Left lung (tissue), 10 donors: ENCODE results near the gene CCDC33. TPM values are rescaled to one million over a fixed set of nuclear protein-coding genes. Genes with fewer than 3 reads are reported as not detected.
"Not testable (repeated sequence)": the region's sequence is repeated elsewhere in the genome, so short reads cannot be mapped to it uniquely, and the experiment has no call there.

Experiments
- ATAC-seq: fragments of 200-7000 bp; cut with Tn5 transposase; one replicate; pipeline ENCODE4 v1.9.1; 2020; ENCODE audit warnings: moderate library complexity
- DNase-seq, 4 donors: peaks; one replicate each; pipeline ENCODE4 v3.0.0-alpha.2; 2013 to 2020
- H3K27ac ChIP-seq, 2 donors: fragments of 200-600 bp; sonication (generic) in 1 of 2; one replicate each; pipeline versions ENCODE4 v1.5.0 to v1.8.0; 2020 to 2021
- H3K27me3 ChIP-seq, 2 donors: fragments of 200-600 bp; sonication (generic) in 1 of 2; one replicate each; pipeline versions ENCODE4 v1.5.0 to v1.8.0; 2020 to 2021
- H3K36me3 ChIP-seq, 2 donors: fragments of 200-600 bp; sonication (generic) in 1 of 2; one replicate each; pipeline versions ENCODE4 v1.5.0 to v1.8.0; 2020 to 2021
- H3K4me1 ChIP-seq, 2 donors: fragments of 200-600 bp; one replicate each; pipeline ENCODE4 v1.8.0; 2021
- H3K4me3 ChIP-seq, 2 donors: fragments of 200-600 bp; sonication (generic) in 1 of 2; one replicate each; pipeline versions ENCODE4 v1.5.0 to v1.8.0; 2020 to 2021; ENCODE audit warnings: mild to moderate bottlenecking in 1 of 2
- H3K9me3 ChIP-seq, 2 donors: fragments of 200-600 bp; sonication (generic) in 1 of 2; one replicate each; pipeline versions ENCODE4 v1.5.0 to v1.8.0; 2020 to 2021
- intact Hi-C, 2 donors: fragments of 100-400 bp; cut with DNase I; formaldehyde crosslinking; loops; one replicate each; pipeline versions ENCODE4 v1.11.2 to v1.14.2; 2022
- polyA plus RNA-seq, 6 donors: library from polyadenylated mRNA; unstranded; fragments of 120-200 nt; gene quantifications; one replicate each; pipeline ENCODE4 v1.2.1, GENCODE V29; 2013; ENCODE audit not compliant: insufficient read length in 6 of 6
- total RNA-seq, 2 donors: library from RNA; stranded (reverse); fragmentation: NEBNext Ultra II Directional; extraction: Animal tissue kit (Norgen Biotek cat#: 25700); gene quantifications; one replicate each; pipeline ENCODE4 v1.2.1, GENCODE V29; 2021
- TF ChIP-seq, protein P1 (sequence below), 2 donors: fragments of 200-600 bp; sonication (generic) in 1 of 2; IDR thresholded peaks; one replicate each; pipeline versions ENCODE4 v1.5.0 to v1.8.0; 2021; ENCODE audit warnings: antibody characterized with exemption in 2 of 2
- donor health status: DM: no; HTN: yes; CAD: no.
- donor health status: DM: no; HTN: no; CAD: no.

Gene CCDC33
- total and polyA plus RNA-seq, 8 donors = 1.00 to 3.2 (median 1.9) TPM; not detected in 1

DNA sequence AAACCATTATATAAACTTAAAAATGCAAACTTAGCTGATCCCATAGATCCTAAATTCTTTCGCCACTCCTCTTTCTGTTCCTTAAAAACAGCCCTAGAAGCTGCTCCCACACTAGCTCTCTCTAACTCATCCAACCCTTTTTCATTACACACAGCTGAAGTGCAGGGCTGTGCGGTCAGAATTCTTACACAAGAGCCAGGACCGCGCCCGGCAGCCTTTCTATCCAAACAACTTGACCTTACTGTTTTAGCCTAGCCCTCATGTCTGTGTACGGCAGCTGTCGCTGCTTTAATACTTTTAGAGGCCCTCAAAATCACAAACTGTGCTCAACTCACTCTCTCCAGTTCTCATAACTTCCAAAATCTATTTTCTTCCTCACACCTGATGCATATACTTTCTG lies 121.4 kb downstream of the CCDC33 start:
- ATAC-seq = not testable (repeated sequence)

DNA sequence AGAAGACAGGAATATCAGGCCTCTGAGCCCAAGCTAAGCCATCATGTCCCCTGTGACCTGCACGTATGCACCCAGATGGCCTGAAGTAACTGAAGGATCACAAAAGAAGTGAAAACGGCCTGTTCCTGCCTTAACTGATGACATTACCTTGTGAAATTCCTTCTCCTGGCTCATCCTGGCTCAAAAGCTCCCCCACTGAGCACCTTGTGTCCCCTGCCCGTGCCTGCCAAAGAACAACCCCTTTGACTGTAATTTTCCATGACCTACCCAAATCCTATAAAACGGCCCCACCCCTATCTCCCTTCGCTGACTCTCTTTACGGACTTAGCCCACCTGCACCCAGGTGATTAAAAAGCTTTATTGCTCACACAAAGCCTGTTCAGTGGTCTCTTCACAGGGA lies 123.2 kb downstream of the CCDC33 start:
- H3K4me3 ChIP-seq, ATAC-seq, H3K27me3 ChIP-seq, intact Hi-C loops, H3K9me3 ChIP-seq, DNase-seq, H3K36me3 ChIP-seq, H3K27ac ChIP-seq, H3K4me1 ChIP-seq: not testable (repeated sequence)

More for the DNA sequence above, 121.4 kb downstream of the CCDC33 start:
- peak in 1 of 4 donors; percentile 54 for DNase-seq
- H3K4me3 ChIP-seq, H3K4me1 ChIP-seq, H3K9me3 ChIP-seq, intact Hi-C loops, H3K36me3 ChIP-seq, H3K27ac ChIP-seq, H3K27me3 ChIP-seq: not testable (repeated sequence)

DNA sequence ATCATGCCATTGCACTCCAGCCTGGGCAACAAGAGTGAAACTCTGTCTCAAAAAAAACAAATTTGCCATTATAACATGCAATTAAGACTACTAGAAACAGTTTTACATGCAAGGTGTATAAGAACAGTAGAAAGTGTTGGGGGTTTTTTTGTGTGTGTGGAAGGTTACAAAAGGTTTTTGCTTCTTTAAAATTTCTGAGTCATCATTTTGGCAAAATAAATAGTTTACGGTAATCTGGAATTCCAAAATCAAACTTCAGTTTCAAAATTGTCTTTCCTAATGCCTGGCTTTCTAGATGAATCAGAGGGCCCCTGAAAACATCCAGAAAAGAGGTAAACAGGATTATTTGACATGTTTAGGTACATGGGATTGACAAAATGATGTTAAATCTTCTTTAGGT lies 124.7 kb downstream of the CCDC33 start:
- ATAC-seq, H3K9me3 ChIP-seq, DNase-seq, H3K4me3 ChIP-seq, H3K4me1 ChIP-seq, intact Hi-C loops, H3K36me3 ChIP-seq, H3K27ac ChIP-seq: not testable (repeated sequence)
- peaks cover 0 to 16% of the 10 kb centered on the region in 2 donors for H3K27me3 ChIP-seq

GRCh38 chr15:74362482-74362881 lies 126.4 kb downstream of the CCDC33 start:
- no peak for DNase-seq
- H3K36me3 ChIP-seq = no peaks in the 10 kb centered on the region
- TF ChIP-seq, protein P1, sequence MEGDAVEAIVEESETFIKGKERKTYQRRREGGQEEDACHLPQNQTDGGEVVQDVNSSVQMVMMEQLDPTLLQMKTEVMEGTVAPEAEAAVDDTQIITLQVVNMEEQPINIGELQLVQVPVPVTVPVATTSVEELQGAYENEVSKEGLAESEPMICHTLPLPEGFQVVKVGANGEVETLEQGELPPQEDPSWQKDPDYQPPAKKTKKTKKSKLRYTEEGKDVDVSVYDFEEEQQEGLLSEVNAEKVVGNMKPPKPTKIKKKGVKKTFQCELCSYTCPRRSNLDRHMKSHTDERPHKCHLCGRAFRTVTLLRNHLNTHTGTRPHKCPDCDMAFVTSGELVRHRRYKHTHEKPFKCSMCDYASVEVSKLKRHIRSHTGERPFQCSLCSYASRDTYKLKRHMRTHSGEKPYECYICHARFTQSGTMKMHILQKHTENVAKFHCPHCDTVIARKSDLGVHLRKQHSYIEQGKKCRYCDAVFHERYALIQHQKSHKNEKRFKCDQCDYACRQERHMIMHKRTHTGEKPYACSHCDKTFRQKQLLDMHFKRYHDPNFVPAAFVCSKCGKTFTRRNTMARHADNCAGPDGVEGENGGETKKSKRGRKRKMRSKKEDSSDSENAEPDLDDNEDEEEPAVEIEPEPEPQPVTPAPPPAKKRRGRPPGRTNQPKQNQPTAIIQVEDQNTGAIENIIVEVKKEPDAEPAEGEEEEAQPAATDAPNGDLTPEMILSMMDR (IDR thresholded peaks at IDR 0.05) = no peak
- peaks cover 0 to 14% of the 10 kb centered on the region in 2 donors for H3K4me1 ChIP-seq
- no peak overlapping the region for H3K27ac ChIP-seq
- intact Hi-C loops = no loop called here
- no peak for ATAC-seq
- no peak overlapping the region for H3K4me3 ChIP-seq
- peaks cover 0 to 32% of the 10 kb centered on the region in 2 donors for H3K27me3 ChIP-seq
- H3K9me3 ChIP-seq = no peaks in the 10 kb centered on the region

DNA sequence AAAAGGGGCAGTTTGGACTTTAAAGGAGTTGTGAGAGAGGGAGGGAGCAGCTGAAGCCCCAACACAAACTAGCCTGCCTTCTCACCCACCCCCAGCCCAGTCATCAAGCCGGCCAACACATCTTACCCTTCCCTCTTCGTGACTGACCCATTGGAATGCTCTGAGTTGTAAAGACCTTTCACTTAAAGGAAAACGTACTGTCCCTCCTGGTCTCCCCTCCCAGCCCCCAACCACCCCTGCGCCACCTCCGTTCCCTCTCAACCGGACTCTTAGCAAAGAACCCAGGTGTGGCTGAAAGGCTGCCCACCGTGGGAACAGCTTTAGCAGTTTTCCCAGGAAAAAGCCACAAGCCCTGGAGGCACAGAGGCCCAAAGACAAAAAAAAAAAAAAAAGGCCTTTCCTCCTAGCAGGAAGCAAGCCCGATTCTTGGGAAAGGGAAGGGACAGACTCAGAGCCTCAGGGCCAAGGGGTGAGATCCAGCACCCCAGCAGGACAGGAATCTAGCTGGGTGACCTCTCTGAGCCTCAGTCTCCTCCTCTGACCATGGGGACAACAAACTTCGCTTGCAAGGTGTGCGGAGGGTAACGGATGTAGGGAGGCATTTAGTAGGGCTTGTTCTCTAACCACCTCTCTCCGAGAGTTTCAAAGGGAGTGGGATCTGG lies 128.9 kb downstream of the CCDC33 start:
- Histone ChIP-seq H3K4me3 (peak overlapping the region; percentile 41 to 51), H3K27me3 (peaks cover 0 to 39% of the 10 kb centered on the region in 2 donors), H3K27ac (no peak overlapping the region), H3K4me1 (peaks cover 0 to 14% of the 10 kb centered on the region in 2 donors), H3K9me3 (no peaks in the 10 kb centered on the region), H3K36me3 (no peaks in the 10 kb centered on the region)
- no peak for DNase-seq
- ATAC-seq = no peak
- TF ChIP-seq, protein P1 (IDR thresholded peaks at IDR 0.05) = no peak
- intact Hi-C loops = no loop called here

DNA sequence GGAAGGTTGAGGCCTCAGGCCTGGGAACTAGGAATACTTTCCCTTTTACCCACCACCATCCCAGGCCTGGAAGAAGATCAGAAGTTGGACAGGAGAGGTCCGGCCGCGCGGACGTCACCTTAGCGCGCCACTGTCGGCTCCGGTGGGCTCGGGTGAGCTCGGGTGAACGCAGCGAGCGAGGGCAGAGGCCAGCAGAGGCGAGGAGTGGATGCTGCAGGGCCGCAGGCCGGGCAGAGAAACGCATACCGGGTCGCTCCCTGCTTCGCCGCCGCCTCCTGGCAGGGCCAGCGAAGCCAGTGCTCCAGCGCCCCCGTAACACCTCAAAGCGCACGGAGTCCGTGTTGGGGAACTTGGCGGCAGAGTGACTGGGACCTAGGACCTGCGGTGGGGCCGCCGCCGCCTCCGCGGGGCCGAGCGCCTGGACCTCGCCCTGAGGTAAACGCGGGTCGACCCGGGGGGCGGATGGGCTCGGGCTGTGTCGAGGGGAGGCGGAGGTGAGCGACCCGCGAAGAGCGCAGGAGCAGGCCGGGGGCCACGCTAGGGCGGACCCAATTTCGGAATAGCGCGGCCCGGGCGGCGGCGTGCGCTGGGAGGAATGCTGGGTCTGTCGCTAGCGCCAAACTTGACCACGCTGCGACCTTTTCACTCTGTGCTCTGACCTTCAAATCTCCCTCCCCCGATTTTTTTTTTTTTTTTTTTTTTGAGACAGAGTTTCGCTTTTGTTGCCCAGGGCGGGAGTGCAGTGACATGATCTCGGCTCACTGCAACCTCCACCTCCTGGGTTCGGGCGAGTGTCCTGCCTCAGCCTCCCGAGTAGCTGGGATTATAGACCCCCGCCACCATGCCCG lies 129.7 kb downstream of the CCDC33 start:
- Histone ChIP-seq H3K4me1 (peaks cover 0 to 14% of the 10 kb centered on the region in 2 donors), H3K4me3 (peak overlapping the region; percentile 41 to 51), H3K9me3 (no peaks in the 10 kb centered on the region), H3K27ac (no peak overlapping the region), H3K27me3 (peaks cover 0 to 39% of the 10 kb centered on the region in 2 donors), H3K36me3 (no peaks in the 10 kb centered on the region)
- DNase-seq = peak in 1 of 4 donors; percentile 48
- intact Hi-C loops = no loop called here
- peak; percentile 93 for ATAC-seq
- TF ChIP-seq, protein P1 (IDR thresholded peaks at IDR 0.05) = no peak
